HUDEP-2 (cell line): ENCODE measurements around the gene TTYH3.
"Not testable (repeated sequence)": the region's sequence is repeated elsewhere in the genome, so short reads cannot be mapped to it uniquely, and the experiment has no call there.

Experiments used
- DNase-seq, 76 experiments: peaks; one replicate each; lab custom pipeline; 2025; ENCODE audit not compliant: unreplicated experiment in 76 of 76; lab: John Stamatoyannopoulos, UW

The TTYH3 gene, protein sequence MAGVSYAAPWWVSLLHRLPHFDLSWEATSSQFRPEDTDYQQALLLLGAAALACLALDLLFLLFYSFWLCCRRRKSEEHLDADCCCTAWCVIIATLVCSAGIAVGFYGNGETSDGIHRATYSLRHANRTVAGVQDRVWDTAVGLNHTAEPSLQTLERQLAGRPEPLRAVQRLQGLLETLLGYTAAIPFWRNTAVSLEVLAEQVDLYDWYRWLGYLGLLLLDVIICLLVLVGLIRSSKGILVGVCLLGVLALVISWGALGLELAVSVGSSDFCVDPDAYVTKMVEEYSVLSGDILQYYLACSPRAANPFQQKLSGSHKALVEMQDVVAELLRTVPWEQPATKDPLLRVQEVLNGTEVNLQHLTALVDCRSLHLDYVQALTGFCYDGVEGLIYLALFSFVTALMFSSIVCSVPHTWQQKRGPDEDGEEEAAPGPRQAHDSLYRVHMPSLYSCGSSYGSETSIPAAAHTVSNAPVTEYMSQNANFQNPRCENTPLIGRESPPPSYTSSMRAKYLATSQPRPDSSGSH

GRCh38 chr7:2631946-2632732, at the start of gene TTYH3:
TTYH3 (plus strand) TSS chr7:2631986; CDS start chr7:2632156, 170 bp downstream.
- no peak for DNase-seq

DNA sequence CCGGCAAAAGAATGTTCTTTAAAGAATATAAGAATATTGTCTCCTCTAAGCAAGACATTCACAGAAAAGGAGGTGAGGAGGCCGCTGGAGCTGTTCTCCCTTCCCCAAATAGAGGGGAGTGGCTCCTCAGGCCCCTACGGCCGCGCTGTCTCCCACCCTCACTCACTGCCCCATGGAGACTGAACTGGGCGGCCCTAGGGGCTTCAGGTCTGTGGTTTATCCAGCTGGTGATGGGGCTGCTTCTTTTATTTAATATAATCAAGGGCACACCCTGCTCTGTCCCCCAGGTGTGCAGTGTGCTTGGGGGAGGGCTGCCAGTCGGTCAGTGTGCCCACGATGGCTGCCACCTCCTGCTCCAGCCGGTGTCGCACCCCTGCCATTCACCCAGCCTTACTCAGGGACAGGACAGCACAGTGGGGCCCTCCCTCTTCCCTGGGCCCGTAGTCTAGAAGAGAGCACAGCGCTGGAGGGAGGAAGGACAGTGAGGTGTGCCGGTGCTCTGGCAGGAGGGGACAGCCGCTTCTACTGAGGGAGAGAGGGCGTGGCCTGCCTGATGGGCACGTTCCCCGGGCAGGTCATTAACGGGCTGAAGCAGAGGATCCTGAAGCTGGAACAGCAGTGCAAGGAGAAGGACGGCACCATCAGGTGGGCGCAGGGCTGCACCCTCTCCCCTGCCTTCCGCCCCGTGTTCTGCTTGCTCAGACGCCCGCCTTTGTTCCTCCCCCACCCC, 49.6 kb upstream of the TTYH3 start:
- no peak for DNase-seq

GRCh38 chr7:2583798-2584580, 47.8 kb upstream of the TTYH3 start:
- no peak for DNase-seq

DNA sequence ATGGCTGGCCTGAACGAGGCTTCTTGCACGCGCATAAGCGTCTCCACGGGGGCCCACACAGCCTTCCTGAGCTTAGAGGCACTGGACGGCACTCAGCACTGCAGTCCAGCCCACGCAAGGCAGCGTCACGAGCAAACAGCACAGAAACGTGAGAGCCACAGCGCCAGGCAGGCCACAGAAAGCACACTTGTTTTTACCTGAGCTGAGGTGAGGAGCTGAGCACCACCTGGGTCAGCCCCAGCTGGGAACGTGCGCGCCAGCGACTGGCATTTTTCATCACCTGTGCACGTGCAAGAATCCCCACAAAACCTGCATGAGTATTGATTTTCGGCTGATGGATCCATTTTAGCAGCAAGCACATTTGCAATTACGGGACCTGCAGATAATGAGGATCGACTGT, 46.3 kb upstream of the TTYH3 start:
- DNase-seq = no peak

DNA sequence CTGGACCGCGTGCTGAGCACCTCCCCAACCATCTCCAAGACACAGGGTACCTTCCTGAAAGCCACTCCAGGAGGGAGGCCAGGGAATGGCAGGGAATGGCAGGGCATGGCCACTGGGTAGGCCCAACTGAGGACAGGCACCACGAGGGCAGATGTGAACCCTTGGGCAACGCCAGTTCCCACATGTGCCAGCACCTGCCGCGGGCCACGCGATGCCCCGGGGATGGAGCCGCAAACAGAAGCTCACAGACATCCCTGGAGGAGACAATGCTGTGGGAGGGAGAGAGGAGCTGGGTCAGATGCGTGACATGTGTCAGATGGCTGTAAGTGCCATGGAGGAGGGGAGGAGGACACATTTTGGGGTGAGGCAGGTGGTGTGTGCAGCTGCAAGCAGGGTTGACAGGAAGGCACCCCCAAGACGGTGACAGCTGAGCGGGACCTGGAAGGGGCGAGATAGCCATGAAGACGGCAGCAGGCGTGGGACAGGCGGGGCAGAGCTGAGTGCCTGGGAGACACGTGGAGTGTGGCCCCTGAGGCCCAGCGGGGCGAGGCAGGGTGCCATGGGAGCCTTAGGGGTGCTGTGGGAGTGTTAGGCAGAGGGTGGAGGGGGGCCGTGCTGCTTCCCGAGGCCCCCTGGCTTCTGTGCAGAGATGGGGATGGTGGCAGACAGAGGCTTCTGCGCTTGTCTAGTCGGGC, 45.3 kb upstream of the TTYH3 start:
- no peak for DNase-seq

- DNase-seq = no peak
Observed at GRCh38 chr7:2587134-2587533, 44.7 kb upstream of the TTYH3 start.

GRCh38 chr7:2587778-2588177, 44.0 kb upstream of the TTYH3 start:
- DNase-seq = no peak

GRCh38 chr7:2589341-2589740, 42.4 kb upstream of the TTYH3 start:
- DNase-seq = no peak

DNA sequence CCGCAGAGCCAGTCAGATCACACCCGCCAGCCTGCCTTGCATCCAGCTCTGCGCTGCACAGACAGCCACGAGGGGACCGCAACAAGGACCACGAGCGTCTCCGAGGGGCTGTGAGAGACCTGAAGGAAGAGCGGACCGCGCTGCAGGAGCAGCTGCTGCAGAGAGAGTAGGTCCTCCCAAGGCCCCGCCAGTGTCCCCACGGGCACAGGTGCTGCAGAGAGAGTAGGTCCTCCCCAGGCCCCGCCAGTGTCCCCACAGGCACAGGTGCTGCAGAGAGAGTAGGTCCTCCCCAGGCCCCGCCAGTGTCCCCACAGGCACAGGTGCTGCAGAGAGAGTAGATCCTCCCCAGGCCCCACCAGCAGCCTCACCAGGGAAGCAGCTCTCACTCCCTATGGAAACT, 41.8 kb upstream of the TTYH3 start:
- DNase-seq = not testable (repeated sequence)

DNA sequence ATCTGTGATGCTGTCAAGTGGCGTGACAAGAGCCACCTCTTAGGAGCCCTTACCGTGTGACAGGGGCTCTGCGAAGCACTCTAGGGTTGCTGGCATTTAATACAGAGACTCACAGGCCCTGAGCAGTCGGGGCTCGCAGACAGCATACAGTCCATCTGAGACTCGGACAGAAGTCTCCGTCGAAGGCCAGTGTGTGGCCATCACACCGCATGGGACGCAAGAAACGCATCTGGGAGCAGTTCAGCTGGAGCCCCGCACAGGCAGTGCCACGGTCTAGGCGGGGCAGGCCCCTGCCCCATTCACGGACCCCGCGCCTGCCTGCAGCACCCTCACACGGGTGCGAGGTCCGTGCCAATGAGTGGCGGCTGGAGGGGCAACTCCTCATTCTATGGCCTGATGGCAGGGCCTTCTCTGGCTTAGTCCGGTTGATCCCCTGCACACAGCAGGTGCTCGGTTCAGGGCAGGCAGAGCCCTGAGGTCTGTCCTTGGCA, 39.4 kb upstream of the TTYH3 start:
- DNase-seq = no peak

DNA sequence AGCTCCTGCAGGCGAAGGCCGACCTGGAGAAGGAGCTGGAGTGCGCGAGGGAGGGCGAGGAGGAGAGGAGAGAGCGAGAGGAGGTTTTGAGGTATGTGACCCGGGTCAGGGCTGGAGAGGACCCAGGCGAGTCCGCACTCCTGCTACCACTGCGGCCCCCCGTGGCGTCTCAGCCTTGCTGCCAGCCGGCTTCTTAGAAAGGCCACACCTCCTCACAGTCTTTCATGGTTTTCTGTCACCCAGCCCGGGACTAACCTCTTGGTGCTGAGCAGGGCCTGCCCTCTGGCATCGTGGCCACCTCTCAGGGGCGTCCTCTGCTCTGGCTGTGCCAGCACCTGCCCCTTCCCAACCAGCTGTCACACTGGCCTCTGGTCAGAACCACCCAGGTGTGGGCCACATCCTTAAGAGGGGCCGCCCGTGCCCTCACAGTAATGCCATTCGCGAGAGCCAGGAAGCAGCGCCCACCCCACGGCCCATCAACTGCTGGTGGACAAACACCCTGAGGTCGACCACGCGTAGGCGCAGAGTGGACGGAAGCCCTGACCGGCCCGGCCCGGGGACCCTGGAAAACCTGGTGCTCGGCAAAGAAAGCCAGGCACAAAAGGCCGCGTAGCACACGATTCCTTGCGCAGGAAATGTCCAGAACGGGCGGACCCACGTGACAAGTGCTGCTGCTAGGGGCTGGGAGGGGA, 38.6 kb upstream of the TTYH3 start:
- no peak for DNase-seq

GRCh38 chr7:2594599-2594998, 37.2 kb upstream of the TTYH3 start:
- DNase-seq = no peak

- no peak for DNase-seq
Observed at GRCh38 chr7:2595258-2595860, 36.4 kb upstream of the TTYH3 start.

DNA sequence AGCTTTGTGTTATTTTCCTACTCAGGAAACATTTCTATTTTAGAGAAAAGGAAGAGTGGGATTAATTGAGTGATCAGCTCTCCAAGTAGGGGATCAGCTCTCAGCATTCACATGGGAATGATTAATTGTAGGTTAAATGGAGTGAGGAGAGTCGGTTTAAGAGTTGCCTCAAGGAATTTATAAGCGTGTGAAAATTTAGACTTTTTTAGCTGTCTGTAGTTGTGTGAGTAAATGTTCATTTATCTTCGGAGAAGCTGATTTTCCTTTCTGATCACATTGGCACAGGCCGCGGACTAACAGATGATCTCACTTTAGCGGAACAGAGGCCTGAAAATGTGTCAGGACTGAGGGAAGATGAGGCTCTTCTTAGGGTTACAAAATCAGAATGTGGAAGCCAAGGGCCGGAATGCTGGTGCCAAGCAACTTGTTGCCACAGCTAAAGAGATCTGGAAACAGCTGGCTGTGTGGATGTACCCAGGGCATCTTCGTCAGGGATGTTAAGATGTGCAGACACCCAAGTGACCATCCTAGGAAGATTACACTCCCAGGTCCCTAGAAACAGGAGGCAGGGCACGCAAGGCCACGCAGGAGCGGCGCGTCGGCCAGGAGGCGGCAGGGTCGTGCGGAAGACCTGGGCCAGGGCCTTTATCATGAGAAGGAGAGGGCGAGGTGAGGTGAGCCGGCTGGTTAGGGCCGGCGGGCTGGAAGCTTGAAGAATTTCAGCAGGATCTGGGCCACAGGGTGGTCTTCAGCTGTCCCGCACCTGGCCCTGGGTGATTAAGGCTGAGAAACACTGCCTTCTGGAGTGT, 35.1 kb upstream of the TTYH3 start:
- no peak for DNase-seq

DNA sequence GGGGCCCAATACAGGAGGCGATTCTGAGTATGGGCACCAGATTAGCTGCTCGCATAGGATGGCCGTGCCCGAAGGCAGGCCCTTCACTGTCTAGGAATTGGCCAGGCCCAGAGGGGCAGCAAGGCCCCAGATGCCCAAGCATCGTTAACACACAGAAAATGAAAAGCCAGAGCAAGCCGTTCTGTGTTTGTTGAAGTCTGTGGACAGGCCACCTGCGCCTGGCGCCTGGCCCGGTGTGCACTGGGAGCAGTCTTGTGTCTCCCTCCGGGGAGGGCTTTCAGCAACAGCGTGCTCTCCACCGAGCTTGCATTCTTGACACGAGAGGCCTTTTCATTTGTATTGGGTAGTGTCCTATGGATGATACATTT, 34.5 kb upstream of the TTYH3 start:
- DNase-seq = no peak

DNA sequence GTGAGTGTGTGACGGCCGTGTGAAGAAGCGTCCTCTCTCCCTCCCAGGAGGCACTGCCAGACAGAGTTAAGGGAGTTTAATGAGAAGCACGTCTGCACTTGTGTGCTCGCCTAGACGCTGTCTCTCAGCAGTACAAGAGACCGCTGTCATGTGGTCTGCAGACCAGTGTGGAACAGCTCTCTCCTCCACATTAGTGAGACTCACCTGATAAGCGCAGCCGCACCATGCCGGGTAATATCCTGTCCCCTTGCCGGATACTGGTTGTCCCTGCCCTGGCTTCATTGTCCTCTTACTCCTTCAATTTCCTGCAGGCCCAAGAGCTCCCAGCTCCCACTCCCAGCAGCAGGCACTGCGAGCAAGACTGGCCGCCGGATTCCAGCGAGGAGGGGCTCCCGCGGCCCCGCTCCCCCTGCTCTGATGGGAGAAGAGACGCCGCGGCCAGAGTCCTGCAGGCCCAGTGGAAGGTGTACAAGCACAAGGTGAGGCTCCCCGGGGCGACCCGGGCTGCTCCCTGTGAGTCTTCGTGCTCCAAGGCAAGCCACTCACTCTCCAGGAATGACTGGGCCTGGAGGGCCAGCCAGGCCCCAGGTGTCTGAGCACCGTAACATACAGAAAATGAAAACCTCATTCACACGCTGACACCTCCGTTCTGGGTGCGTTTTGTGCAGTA, 33.5 kb upstream of the TTYH3 start:
- DNase-seq = no peak

- no peak for DNase-seq
Observed at GRCh38 chr7:2601065-2601464, 30.7 kb upstream of the TTYH3 start.
